ENCODE data around the gene C1orf74.

DNA sequence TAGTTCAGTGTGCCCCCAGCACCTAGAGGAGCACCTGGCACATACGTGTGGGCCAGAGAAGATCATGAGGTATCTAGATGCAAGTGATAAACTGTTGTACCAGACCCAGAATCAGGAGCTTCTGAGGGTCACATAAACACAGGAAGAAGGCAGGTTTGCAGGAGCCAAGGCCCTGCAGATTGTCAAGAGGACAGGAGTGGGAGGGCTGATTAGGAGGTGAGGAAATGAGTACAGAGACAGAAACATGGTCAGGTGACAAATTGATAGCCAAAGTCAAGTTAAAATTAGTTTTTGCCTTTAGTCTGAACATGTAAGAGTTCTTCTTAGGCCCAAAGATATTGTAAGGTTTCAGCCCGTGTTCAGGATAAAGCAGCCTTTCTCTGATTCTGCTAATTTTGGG lies 42.5 kb downstream of the C1orf74 start:
- TF ChIP-seq, protein P1, sequence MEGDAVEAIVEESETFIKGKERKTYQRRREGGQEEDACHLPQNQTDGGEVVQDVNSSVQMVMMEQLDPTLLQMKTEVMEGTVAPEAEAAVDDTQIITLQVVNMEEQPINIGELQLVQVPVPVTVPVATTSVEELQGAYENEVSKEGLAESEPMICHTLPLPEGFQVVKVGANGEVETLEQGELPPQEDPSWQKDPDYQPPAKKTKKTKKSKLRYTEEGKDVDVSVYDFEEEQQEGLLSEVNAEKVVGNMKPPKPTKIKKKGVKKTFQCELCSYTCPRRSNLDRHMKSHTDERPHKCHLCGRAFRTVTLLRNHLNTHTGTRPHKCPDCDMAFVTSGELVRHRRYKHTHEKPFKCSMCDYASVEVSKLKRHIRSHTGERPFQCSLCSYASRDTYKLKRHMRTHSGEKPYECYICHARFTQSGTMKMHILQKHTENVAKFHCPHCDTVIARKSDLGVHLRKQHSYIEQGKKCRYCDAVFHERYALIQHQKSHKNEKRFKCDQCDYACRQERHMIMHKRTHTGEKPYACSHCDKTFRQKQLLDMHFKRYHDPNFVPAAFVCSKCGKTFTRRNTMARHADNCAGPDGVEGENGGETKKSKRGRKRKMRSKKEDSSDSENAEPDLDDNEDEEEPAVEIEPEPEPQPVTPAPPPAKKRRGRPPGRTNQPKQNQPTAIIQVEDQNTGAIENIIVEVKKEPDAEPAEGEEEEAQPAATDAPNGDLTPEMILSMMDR (IDR thresholded peaks at IDR 0.05 in 8 of 11, conservative IDR thresholded peaks at IDR 0.05 in 3 of 11) = no peak
- TF ChIP-seq POLR2A (IDR thresholded peaks at IDR 0.05) (no peak), POLR2AphosphoS5 (IDR thresholded peaks at IDR 0.05) (no peak)
